ENCODE data around the gene EDN1.
"Not testable (repeated sequence)": the region's sequence is repeated elsewhere in the genome, so short reads cannot be mapped to it uniquely, and the experiment has no call there.

EDN1 gene

GRCh38 chr6:12331474-12331873, 41.3 kb downstream of the EDN1 start:
- peaks cover 7% of the 10 kb centered on the region; the same call in 1 of the 2 replicates for H3K27me3 ChIP-seq
- no peaks in the 10 kb centered on the region for H3K4me1 ChIP-seq
- no peak for DNase-seq

DNA sequence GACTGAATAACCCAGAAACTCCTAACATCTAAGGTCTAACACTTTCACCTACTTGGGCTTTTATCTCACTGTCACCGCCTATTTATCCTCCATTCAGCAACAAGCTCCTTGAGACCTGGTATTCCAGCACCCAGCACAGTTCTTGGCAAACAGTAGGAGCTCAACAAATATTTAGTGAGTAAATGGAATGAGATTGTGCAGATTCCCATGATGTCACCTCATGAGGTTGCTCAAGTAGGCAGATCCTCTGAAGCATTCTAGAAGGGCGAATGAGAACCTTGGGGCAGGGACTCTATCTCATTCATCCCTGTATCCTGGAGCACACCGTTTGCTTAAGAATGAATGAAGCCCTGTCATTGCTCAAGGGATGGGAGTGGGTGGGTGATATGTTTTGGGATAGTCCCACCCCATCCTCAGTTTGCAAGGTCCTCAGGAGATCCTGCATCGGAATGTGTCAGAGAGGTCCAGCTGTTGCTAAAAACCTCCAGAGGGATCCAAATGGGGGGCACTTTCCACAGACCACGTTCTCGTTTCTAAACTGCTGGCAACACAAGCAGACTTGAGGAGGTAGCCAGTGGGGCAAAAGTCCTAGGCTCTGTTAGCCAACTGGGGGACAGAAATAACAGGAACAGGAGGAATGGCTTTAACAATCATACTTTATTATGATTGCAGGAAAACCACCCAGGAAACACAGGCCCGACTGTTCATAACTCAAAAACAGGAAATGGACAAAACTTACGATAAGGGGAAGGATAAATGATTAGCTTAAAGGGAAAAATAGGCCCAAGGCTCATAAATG, 42.0 kb downstream of the EDN1 start:
- no peak for TF ChIP-seq CTCF (IDR thresholded peaks at IDR 0.05; ENCODE audit: low read depth, low read length)
- peaks cover 7% of the 10 kb centered on the region; the same call in 1 of the 2 replicates for H3K27me3 ChIP-seq
- H3K36me3 ChIP-seq: no peaks in the 10 kb centered on the region
- no peak overlapping the region for H3K4me3 ChIP-seq (ENCODE audit: low read depth, low read length)
- H3K4me1 ChIP-seq: no peaks in the 10 kb centered on the region
- no peaks in the 10 kb centered on the region for H3K9me3 ChIP-seq
- no peak for DNase-seq

More at GRCh38 chr6:12331474-12331873, 41.3 kb downstream of the EDN1 start:
- no peaks in the 10 kb centered on the region for H3K9me3 ChIP-seq
- TF ChIP-seq CTCF (IDR thresholded peaks at IDR 0.05; ENCODE audit: low read depth, low read length): no peak
- H3K36me3 ChIP-seq: no peaks in the 10 kb centered on the region
- no peak overlapping the region for H3K4me3 ChIP-seq (ENCODE audit: low read depth, low read length)

DNA sequence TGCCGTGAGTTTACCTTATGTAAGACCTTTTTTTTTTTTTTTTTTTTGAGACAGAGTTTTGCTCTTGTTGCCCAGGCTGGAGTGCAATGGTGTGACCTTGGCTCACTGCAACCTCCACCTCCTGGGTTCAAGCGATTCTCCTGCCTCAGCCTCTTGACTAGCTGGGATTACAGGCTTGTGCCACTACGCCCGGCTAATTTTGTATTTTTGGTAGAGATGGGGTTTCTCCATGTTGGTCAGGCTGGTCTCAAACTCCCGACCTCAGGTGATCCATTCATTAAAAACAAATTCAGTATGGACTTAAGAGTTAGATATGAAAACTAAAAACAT, 42.6 kb downstream of the EDN1 start:
- not testable (repeated sequence) for H3K4me3 ChIP-seq (ENCODE audit: low read depth, low read length); H3K4me1 ChIP-seq; H3K27me3 ChIP-seq; H3K9me3 ChIP-seq; DNase-seq; H3K36me3 ChIP-seq

DNA sequence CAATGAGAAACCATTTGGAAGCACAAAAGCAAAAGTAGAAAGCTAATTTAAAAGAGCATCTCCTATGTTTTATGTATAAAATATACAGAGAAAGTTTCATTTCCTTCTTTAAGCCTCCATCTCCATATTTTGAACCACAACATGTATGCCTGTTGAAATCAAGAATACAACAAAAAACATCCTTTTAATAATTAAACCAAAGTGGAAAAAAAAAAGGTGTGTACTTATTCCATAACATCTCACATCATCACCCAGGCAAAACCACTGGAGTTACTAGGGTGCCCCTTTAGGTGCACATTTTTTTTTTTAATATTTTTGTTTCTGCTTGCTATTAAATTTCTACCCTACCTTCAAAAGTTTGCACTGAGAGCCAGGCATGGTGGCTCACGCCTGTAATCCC, 43.0 kb downstream of the EDN1 start:
- H3K36me3 ChIP-seq: no peaks in the 10 kb centered on the region
- H3K4me3 ChIP-seq (ENCODE audit: low read depth, low read length): no peak overlapping the region
- H3K9me3 ChIP-seq: no peaks in the 10 kb centered on the region; the same call in 1 of the 2 replicates
- no peak for DNase-seq
- no peak for TF ChIP-seq CTCF (IDR thresholded peaks at IDR 0.05; ENCODE audit: low read depth, low read length)
- H3K27me3 ChIP-seq: peaks cover 5% of the 10 kb centered on the region; the same call in 1 of the 2 replicates
- H3K4me1 ChIP-seq: no peaks in the 10 kb centered on the region

DNA sequence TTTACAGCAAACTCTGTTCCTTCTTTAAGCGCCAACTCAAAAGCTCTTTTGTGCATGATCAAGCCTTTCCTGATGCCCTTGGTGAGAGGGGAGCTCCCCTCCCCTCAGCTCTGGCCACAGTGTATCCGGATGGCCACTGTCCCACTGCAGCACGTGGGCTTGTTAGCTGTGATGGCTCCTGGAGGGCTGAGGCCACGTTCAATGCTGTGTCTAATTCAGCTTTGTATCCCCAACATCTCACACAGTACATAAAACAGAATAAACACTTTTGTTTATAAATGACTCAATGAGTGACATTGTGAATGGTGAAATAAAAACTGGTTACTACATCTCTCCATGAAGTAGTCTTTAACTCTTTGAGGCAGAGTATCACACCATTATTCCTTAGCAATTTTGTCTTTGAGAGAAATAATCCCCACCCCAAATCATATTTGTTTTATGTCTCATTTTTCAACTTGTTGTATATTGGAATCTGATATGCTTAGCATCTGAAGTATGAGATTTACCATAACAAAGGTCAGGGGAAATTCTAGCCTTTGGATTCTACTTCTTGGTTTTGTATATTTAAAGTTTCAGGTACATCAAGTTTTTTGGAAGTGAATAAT, 44.5 kb downstream of the EDN1 start:
- no peak for TF ChIP-seq CTCF (IDR thresholded peaks at IDR 0.05; ENCODE audit: low read depth, low read length)
- no peaks in the 10 kb centered on the region for H3K27me3 ChIP-seq
- no peak for DNase-seq
- H3K36me3 ChIP-seq: no peaks in the 10 kb centered on the region
- H3K4me3 ChIP-seq (ENCODE audit: low read depth, low read length): no peak overlapping the region
- H3K9me3 ChIP-seq: no peaks in the 10 kb centered on the region; the same call in 1 of the 2 replicates
- no peaks in the 10 kb centered on the region for H3K4me1 ChIP-seq

- no peaks in the 10 kb centered on the region for H3K4me1 ChIP-seq
- no peak for TF ChIP-seq CTCF (IDR thresholded peaks at IDR 0.05; ENCODE audit: low read depth, low read length)
- no peak for DNase-seq
- no peaks in the 10 kb centered on the region for H3K27me3 ChIP-seq
- no peaks in the 10 kb centered on the region for H3K36me3 ChIP-seq
- no peaks in the 10 kb centered on the region; the same call in 1 of the 2 replicates for H3K9me3 ChIP-seq
- no peak overlapping the region for H3K4me3 ChIP-seq (ENCODE audit: low read depth, low read length)
Observed at GRCh38 chr6:12335131-12335527, 45.0 kb downstream of the EDN1 start.
